H1 (cell line): ENCODE data around the gene SPRR1B.

ENCODE experiments used
- FOSL1 ChIP-seq: IDR thresholded peaks from 2 replicates; pipeline ENCODE4 v1.6.1; 2011; ENCODE audit warnings: mild to moderate bottlenecking, low read depth, low read length, moderate library complexity; ENCODE audit not compliant: insufficient read depth
- GTF2F1 ChIP-seq: IDR thresholded peaks from 2 replicates; pipeline ENCODE4 v1.6.1; 2012; ENCODE audit warnings: low read depth, low read length, improper control_type of control experiment, borderline replicate concordance
- JUN ChIP-seq: IDR thresholded peaks from 2 replicates; pipeline ENCODE4 v1.6.1; 2011; ENCODE audit warnings: low read depth, mild to moderate bottlenecking, improper control_type of control experiment, low read length
- JUND ChIP-seq: IDR thresholded peaks from 2 replicates; pipeline ENCODE4 v1.6.1; 2011; ENCODE audit warnings: mild to moderate bottlenecking, improper control_type of control experiment, low read length
- KDM1A ChIP-seq: fragments of 200-600, 300-600 bp; sonication (generic); IDR thresholded peaks from 2 replicates; pipeline ENCODE4 v1.7.1; 2016; ENCODE audit warnings: mild to moderate bottlenecking, low read length, borderline replicate concordance
- KDM5A ChIP-seq: fragments of 200-600 bp; IDR thresholded peaks from 2 replicates; pipeline ENCODE4 v1.7.1; 2012; ENCODE audit warnings: mild to moderate bottlenecking, low read length, inconsistent platforms, mixed read lengths
- POLR2A ChIP-seq, 2 experiments: IDR thresholded peaks; 1 replicate in 1 of 2; 2 replicates in 1 of 2; pipeline ENCODE4 v1.6.1; 2011; ENCODE audit warnings: low read depth in 2 of 2, low read length in 2 of 2, mild to moderate bottlenecking in 2 of 2; ENCODE audit errors: control extremely low read depth in 1 of 2
- POLR2AphosphoS5 ChIP-seq: IDR thresholded peaks from 2 replicates; pipeline ENCODE4 v1.6.1; 2011; ENCODE audit warnings: low read depth, low read length
- RAD21 ChIP-seq, 2 experiments: IDR thresholded peaks in 1 of 2; conservative IDR thresholded peaks in 1 of 2; 2 replicates each; pipeline ENCODE4 v1.6.1; 2011; ENCODE audit warnings: low read depth in 2 of 2, low read length in 2 of 2, improper control_type of control experiment in 1 of 2, inconsistent platforms in 1 of 2, mild to moderate bottlenecking in 1 of 2, moderate library complexity in 1 of 2
- RNF2 ChIP-seq: fragments of 200-900, 300-1000 bp; sonication (generic); IDR thresholded peaks from 2 replicates; pipeline ENCODE4 v1.7.1; 2016; ENCODE audit warnings: borderline replicate concordance, low read depth, mild to moderate bottlenecking, antibody characterized with exemption, low read length; ENCODE audit not compliant: poor library complexity, severe bottlenecking; ENCODE audit errors: missing control alignments
- SIN3A ChIP-seq, 2 experiments: IDR thresholded peaks in 1 of 2; conservative IDR thresholded peaks in 1 of 2; 2 replicates each; pipeline ENCODE4 v1.6.1; 2011 to 2012; ENCODE audit warnings: low read length in 2 of 2, improper control_type of control experiment in 1 of 2, low read depth in 1 of 2, mild to moderate bottlenecking in 1 of 2
- YY1 ChIP-seq: IDR thresholded peaks from 2 replicates; pipeline ENCODE4 v1.6.1; 2011; ENCODE audit warnings: low read depth, mild to moderate bottlenecking, low read length
- TF ChIP-seq, protein P1 (sequence below), 3 experiments: IDR thresholded peaks; 1 replicate in 2 of 3; 2 replicates in 1 of 3; pipeline versions ENCODE4 v1.5.1 to v1.6.1; 2011; ENCODE audit warnings: low read length in 3 of 3, mild to moderate bottlenecking in 3 of 3, inconsistent platforms in 2 of 3, low read depth in 1 of 3, moderate library complexity in 1 of 3; ENCODE audit not compliant: insufficient read depth in 1 of 3; ENCODE audit errors: control extremely low read depth in 1 of 3

DNA sequence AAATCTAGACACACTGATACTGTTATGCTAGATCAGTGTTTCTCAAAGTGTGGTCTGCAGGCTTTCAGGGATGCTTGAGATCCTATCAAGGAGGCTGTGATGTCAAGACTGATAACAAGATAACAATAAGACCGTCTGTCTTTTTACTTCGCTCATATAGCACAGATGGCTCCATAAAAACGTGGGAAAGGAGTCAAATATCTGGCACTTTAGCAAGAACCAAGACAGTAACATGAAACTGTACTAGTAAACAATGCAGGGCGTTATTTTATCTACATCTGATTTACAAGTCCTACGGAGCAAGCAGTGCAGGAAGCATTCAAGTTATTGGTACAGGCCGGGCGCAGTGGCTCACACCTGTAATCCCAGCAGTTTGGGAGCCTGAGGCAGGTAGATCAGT is 33.1 kb upstream of the SPRR1B start:
- TF ChIP-seq SIN3A (conservative IDR thresholded peaks at IDR 0.05 in 1 of 2, IDR thresholded peaks at IDR 0.05 in 1 of 2; ENCODE audit: low read depth in 1 of 2, low read length in 2 of 2) (no peak), YY1 (no peak), POLR2A (IDR thresholded peaks at IDR 0.05; ENCODE audit: control extremely low read depth in 1 of 2, low read depth in 2 of 2, low read length in 2 of 2) (no peak), POLR2AphosphoS5 (no peak), KDM1A (no peak), JUN (no peak), RNF2 (no peak), GTF2F1 (no peak), JUND (no peak), RAD21 (IDR thresholded peaks at IDR 0.05 in 1 of 2, conservative IDR thresholded peaks at IDR 0.05 in 1 of 2; ENCODE audit: low read depth in 2 of 2, low read length in 2 of 2) (no peak), KDM5A (no peak), FOSL1 (no peak)
- TF ChIP-seq, protein P1, sequence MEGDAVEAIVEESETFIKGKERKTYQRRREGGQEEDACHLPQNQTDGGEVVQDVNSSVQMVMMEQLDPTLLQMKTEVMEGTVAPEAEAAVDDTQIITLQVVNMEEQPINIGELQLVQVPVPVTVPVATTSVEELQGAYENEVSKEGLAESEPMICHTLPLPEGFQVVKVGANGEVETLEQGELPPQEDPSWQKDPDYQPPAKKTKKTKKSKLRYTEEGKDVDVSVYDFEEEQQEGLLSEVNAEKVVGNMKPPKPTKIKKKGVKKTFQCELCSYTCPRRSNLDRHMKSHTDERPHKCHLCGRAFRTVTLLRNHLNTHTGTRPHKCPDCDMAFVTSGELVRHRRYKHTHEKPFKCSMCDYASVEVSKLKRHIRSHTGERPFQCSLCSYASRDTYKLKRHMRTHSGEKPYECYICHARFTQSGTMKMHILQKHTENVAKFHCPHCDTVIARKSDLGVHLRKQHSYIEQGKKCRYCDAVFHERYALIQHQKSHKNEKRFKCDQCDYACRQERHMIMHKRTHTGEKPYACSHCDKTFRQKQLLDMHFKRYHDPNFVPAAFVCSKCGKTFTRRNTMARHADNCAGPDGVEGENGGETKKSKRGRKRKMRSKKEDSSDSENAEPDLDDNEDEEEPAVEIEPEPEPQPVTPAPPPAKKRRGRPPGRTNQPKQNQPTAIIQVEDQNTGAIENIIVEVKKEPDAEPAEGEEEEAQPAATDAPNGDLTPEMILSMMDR (IDR thresholded peaks at IDR 0.05; ENCODE audit: control extremely low read depth in 1 of 3, insufficient read depth in 1 of 3, low read depth in 1 of 3, low read length in 3 of 3): no peak
